ENCODE results near the gene DCAF10. TPM values are rescaled to one million over a fixed set of nuclear protein-coding genes. Genes with fewer than 3 reads are reported as not detected.

Gene DCAF10
- polyA plus RNA-seq, 1 donor from 2014 or later, result 23.3 TPM

GRCh38 chr9:37902131-37902530 is 101.5 kb downstream of the DCAF10 start:
- H3F3A ChIP-seq (ENCODE audit: insufficient read depth, low read length, poor library complexity, severe bottlenecking), result no peaks in the 10 kb centered on the region
- H3K79me2 ChIP-seq (replicated peaks; ENCODE audit: insufficient read depth, low read length), result peaks cover 26% of the 10 kb centered on the region
- peak overlapping the region; percentile 93 for H3K4me2 ChIP-seq (ENCODE audit: low read length)
- H3K36me3 ChIP-seq (ENCODE audit: insufficient read depth, low read length), result no peaks in the 10 kb centered on the region
- H4K20me1 ChIP-seq (ENCODE audit: insufficient read depth), result no peaks in the 10 kb centered on the region
- H3K9ac ChIP-seq (ENCODE audit: low read length), result peak overlapping the region; percentile 81
- TF ChIP-seq SMC3 (conservative IDR thresholded peaks at IDR 0.05; ENCODE audit: poor library complexity) (no peak), EP300 (conservative IDR thresholded peaks at IDR 0.05; ENCODE audit: poor library complexity, severe bottlenecking) (no peak), CTCF (IDR thresholded peaks at IDR 0.05; ENCODE audit: poor library complexity, severe bottlenecking) (no peak), TAF1 (IDR thresholded peaks at IDR 0.05; ENCODE audit: low read depth) (no peak), EZH2 (IDR thresholded peaks at IDR 0.05; ENCODE audit: borderline replicate concordance, insufficient read depth, low read length, poor library complexity, severe bottlenecking) (no peak), POLR2AphosphoS5 (IDR thresholded peaks at IDR 0.05) (no peak), RAD21 (conservative IDR thresholded peaks at IDR 0.05) (no peak), REST (IDR thresholded peaks at IDR 0.05; ENCODE audit: borderline replicate concordance) (no peak), MXI1 (conservative IDR thresholded peaks at IDR 0.05; ENCODE audit: poor library complexity, severe bottlenecking) (no peak)
- H3K27me3 ChIP-seq (ENCODE audit: insufficient read depth, low read depth, low read length), result no peaks in the 10 kb centered on the region
- no peak overlapping the region for H3K27ac ChIP-seq (ENCODE audit: low read length)
- H3K4me3 ChIP-seq (ENCODE audit: low read length), result peak overlapping the region; percentile 96
- no peaks in the 10 kb centered on the region for H3K9me3 ChIP-seq (ENCODE audit: low read length)
- H2AFZ ChIP-seq (ENCODE audit: low read depth, low read length), result no peak overlapping the region
- no peaks in the 10 kb centered on the region for H3K9me2 ChIP-seq (ENCODE audit: insufficient read depth, low read length)

- H3F3A ChIP-seq (ENCODE audit: insufficient read depth, low read length, poor library complexity, severe bottlenecking), result no peaks in the 10 kb centered on the region
- H3K27ac ChIP-seq (ENCODE audit: low read length), result peak overlapping the region; percentile 70
- H3K36me3 ChIP-seq (ENCODE audit: insufficient read depth, low read length), result no peaks in the 10 kb centered on the region
- H3K79me2 ChIP-seq (replicated peaks; ENCODE audit: insufficient read depth, low read length), result peaks cover 26% of the 10 kb centered on the region
- H4K20me1 ChIP-seq (ENCODE audit: insufficient read depth), result no peaks in the 10 kb centered on the region
- TF ChIP-seq EP300 (conservative IDR thresholded peaks at IDR 0.05; ENCODE audit: poor library complexity, severe bottlenecking) (no peak), EZH2 (IDR thresholded peaks at IDR 0.05; ENCODE audit: borderline replicate concordance, insufficient read depth, low read length, poor library complexity, severe bottlenecking) (no peak), REST (IDR thresholded peaks at IDR 0.05; ENCODE audit: borderline replicate concordance) (no peak), POLR2AphosphoS5 (IDR thresholded peaks at IDR 0.05) (no peak), CTCF (IDR thresholded peaks at IDR 0.05; ENCODE audit: poor library complexity, severe bottlenecking) (no peak), RAD21 (conservative IDR thresholded peaks at IDR 0.05) (no peak), SMC3 (conservative IDR thresholded peaks at IDR 0.05; ENCODE audit: poor library complexity) (no peak), MXI1 (conservative IDR thresholded peaks at IDR 0.05; ENCODE audit: poor library complexity, severe bottlenecking) (no peak), TAF1 (IDR thresholded peaks at IDR 0.05; ENCODE audit: low read depth) (no peak)
- peak overlapping the region; percentile 81 for H3K9ac ChIP-seq (ENCODE audit: low read length)
- no peaks in the 10 kb centered on the region for H3K9me3 ChIP-seq (ENCODE audit: low read length)
- no peaks in the 10 kb centered on the region for H3K9me2 ChIP-seq (ENCODE audit: insufficient read depth, low read length)
- peak overlapping the region; percentile 96 for H3K4me3 ChIP-seq (ENCODE audit: low read length)
- peak overlapping the region; percentile 93 for H3K4me2 ChIP-seq (ENCODE audit: low read length)
- H3K27me3 ChIP-seq (ENCODE audit: insufficient read depth, low read depth, low read length), result no peaks in the 10 kb centered on the region
- peak overlapping the region; percentile 61 for H2AFZ ChIP-seq (ENCODE audit: low read depth, low read length)
These were observed 102.4 kb downstream of the DCAF10 start for GRCh38 chr9:37902796-37903646.

All from neural cell (in vitro differentiated cells).